ENCODE results near the gene SNRPB2. TPM values are rescaled to one million over a fixed set of nuclear protein-coding genes. Genes with fewer than 3 reads are reported as not detected.
A peak's percentile ranks its signal among the peaks of the same experiment; 100 is the strongest.

The SNRPB2 gene
- total and polyA plus RNA-seq, 9 of the 15 experiments (the other 6 are each of a cell fraction or from before 2014, with no cell fraction given) = 40.0 to 131 (median 89.4) TPM

GRCh38 chr20:16729565-16730460 lies at the start of gene SNRPB2 (continued):
- TF ChIP-seq, protein P1, sequence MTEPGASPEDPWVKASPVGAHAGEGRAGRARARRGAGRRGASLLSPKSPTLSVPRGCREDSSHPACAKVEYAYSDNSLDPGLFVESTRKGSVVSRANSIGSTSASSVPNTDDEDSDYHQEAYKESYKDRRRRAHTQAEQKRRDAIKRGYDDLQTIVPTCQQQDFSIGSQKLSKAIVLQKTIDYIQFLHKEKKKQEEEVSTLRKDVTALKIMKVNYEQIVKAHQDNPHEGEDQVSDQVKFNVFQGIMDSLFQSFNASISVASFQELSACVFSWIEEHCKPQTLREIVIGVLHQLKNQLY (CRISPR knock-in tag; conservative IDR thresholded peaks at IDR 0.05) = no peak
- TF ChIP-seq MED1 (CRISPR knock-in tag; IDR thresholded peaks at IDR 0.05; ENCODE audit: borderline replicate concordance) (no peak), PATZ1 (CRISPR knock-in tag; IDR thresholded peaks at IDR 0.05; ENCODE audit: borderline replicate concordance) (no peak), TEAD2 (tag; IDR thresholded peaks at IDR 0.05) (no peak), ZNF3 (CRISPR knock-in tag; IDR thresholded peaks at IDR 0.05) (no peak), ZSCAN32 (CRISPR knock-in tag; IDR thresholded peaks at IDR 0.05) (no peak), CEBPZ (IDR thresholded peaks at IDR 0.05; ENCODE audit: borderline replicate concordance, low read depth, low read length) (no peak), ZNF589 (CRISPR knock-in tag; IDR thresholded peaks at IDR 0.05; ENCODE audit: low read depth) (no peak), ZNF77 (CRISPR knock-in tag; IDR thresholded peaks at IDR 0.05) (no peak), ZNF140 (CRISPR knock-in tag; IDR thresholded peaks at IDR 0.05) (no peak), TFAM (CRISPR knock-in tag; conservative IDR thresholded peaks at IDR 0.05) (no peak), HMGN3 (IDR thresholded peaks at IDR 0.05; ENCODE audit: borderline replicate concordance, extremely low read depth, insufficient read length, low read depth, low read length) (no peak), CTCF (IDR thresholded peaks at IDR 0.05 in 2 of 3, conservative IDR thresholded peaks at IDR 0.05 in 1 of 3; ENCODE audit: insufficient read depth in 2 of 3, low read depth in 1 of 3, low read length in 3 of 3) (no peak), ZNF79 (CRISPR knock-in tag; IDR thresholded peaks at IDR 0.05; ENCODE audit: low read depth) (no peak), SMC3 (conservative IDR thresholded peaks at IDR 0.05; ENCODE audit: insufficient read depth, low read depth, low read length) (no peak)
- TF ChIP-seq, protein P2, sequence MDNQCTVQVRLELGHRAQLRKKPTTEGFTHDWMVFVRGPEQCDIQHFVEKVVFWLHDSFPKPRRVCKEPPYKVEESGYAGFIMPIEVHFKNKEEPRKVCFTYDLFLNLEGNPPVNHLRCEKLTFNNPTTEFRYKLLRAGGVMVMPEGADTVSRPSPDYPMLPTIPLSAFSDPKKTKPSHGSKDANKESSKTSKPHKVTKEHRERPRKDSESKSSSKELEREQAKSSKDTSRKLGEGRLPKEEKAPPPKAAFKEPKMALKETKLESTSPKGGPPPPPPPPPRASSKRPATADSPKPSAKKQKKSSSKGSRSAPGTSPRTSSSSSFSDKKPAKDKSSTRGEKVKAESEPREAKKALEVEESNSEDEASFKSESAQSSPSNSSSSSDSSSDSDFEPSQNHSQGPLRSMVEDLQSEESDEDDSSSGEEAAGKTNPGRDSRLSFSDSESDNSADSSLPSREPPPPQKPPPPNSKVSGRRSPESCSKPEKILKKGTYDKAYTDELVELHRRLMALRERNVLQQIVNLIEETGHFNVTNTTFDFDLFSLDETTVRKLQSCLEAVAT (IDR thresholded peaks at IDR 0.05) = peak in 1 of 2 experiments; percentile 100; a peak in 2 of 4 replicates

Measured in K562 (cell line).